HCT116 (cell line): ENCODE measurements around the gene ZCWPW1. TPM values are rescaled to one million over a fixed set of nuclear protein-coding genes. Genes with fewer than 3 reads are reported as not detected.

Source experiments
- ATAC-seq: fragments of 200-7000 bp; cut with Tn5 transposase; 2 replicates; pipeline ENCODE4 v1.9.1; 2020; ENCODE audit warnings: mild to moderate bottlenecking, moderate library complexity
- BruUV-seq: library from RNA; stranded (reverse); fragments of 400-500 nt; replicated peaks from 2 replicates; lab custom pipeline; 2021; lab: Mats Ljungman, UMichigan
- CTCF ChIA-PET: fragments of 300-600 bp; sonication (Branson Sonifier 250); formaldehyde crosslinking; loops from one replicate; lab custom pipeline; 2021; ENCODE audit warnings: antibody characterized with exemption; lab: Charles Lee
- POLR2A ChIA-PET: fragments of 300-600, 350-600 bp; sonication (Branson Sonifier 250); formaldehyde crosslinking; loops from one replicate; lab custom pipeline; 2021; ENCODE audit warnings: antibody characterized with exemption; lab: Charles Lee
- RAD21 ChIA-PET, 2 experiments: fragments of 300-600 bp; sonication (Branson Sonifier 250); formaldehyde crosslinking; loops; one replicate each; lab custom pipeline; 2023; ENCODE audit warnings: low total read pairs in 2 of 2; ENCODE audit not compliant: uncharacterized antibody in 2 of 2, unreplicated experiment in 2 of 2, low non-redundant PET in 1 of 2; lab: Charles Lee
- DNase-seq: peaks from one replicate; pipeline ENCODE4 v3.0.0-alpha.2; 2010; ENCODE audit warnings: low read depth, low spot score
- H2AFZ ChIP-seq: fragments of 200-600 bp; shearing (Covaris generic), sonication (generic); 2 replicates; pipeline ENCODE4 v1.6.1; 2017; ENCODE audit warnings: low read depth, mixed run types, mixed read lengths, antibody characterized with exemption, low read length; ENCODE audit not compliant: poor library complexity, severe bottlenecking
- H3K27ac ChIP-seq: 2 replicates; pipeline ENCODE4 v1.5.1; 2012; ENCODE audit warnings: low read depth, low read length
- H3K27me3 ChIP-seq: fragments of 200-600 bp; sonication (generic); 2 replicates; pipeline ENCODE4 v1.6.1; 2016; ENCODE audit warnings: mixed run types, low read length, mixed read lengths; ENCODE audit not compliant: insufficient read depth
- H3K36me3 ChIP-seq, 2 experiments: fragments of 200-500 bp in 1 of 2; fragments of 200-600 bp in 1 of 2; sonication (Bioruptor generic) in 1 of 2; sonication (generic) in 1 of 2; 2 replicates each; pipeline versions ENCODE4 v1.5.1 to v1.6.1; 2014 to 2016; ENCODE audit warnings: low read length in 2 of 2, inconsistent platforms in 1 of 2, mixed read lengths in 1 of 2, mixed run types in 1 of 2; ENCODE audit not compliant: insufficient read depth in 2 of 2, control insufficient read depth in 1 of 2
- H3K4me1 ChIP-seq, 2 experiments: fragments of 200-600 bp in 1 of 2; sonication (generic) in 1 of 2; 2 replicates each; pipeline versions ENCODE4 v1.5.1 to v1.6.1; 2012 to 2017; ENCODE audit warnings: low read length in 2 of 2, inconsistent platforms in 1 of 2, mild to moderate bottlenecking in 1 of 2, mixed read lengths in 1 of 2, mixed run types in 1 of 2, moderate library complexity in 1 of 2; ENCODE audit not compliant: insufficient read depth in 2 of 2, control insufficient read depth in 1 of 2
- H3K4me2 ChIP-seq: fragments of 200-600 bp; sonication (generic); 2 replicates; pipeline ENCODE4 v1.6.1; 2017; ENCODE audit warnings: mixed run types, low read length, mixed read lengths
- H3K4me3 ChIP-seq, 2 experiments: fragments of 200-600 bp in 1 of 2; sonication (generic) in 1 of 2; replicated peaks in 1 of 2; 2 replicates each; pipeline ENCODE4 v1.5.1; 2011 to 2016; ENCODE audit warnings: low read length in 2 of 2, control low read depth in 1 of 2, low read depth in 1 of 2, mild to moderate bottlenecking in 1 of 2, mixed read lengths in 1 of 2, mixed run types in 1 of 2
- H3K79me2 ChIP-seq: fragments of 200-600 bp; sonication (generic); 2 replicates; pipeline ENCODE4 v1.6.1; 2017; ENCODE audit warnings: mild to moderate bottlenecking, mixed run types, low read length, moderate library complexity, mixed read lengths; ENCODE audit not compliant: insufficient read depth
- H3K9ac ChIP-seq: fragments of 200-600 bp; sonication (generic); 2 replicates; pipeline ENCODE4 v1.6.1; 2016; ENCODE audit warnings: low read length, mixed read lengths
- H3K9me2 ChIP-seq: fragments of 200-600 bp; sonication (generic), shearing (Covaris generic); 2 replicates; pipeline ENCODE4 v1.6.1; 2017; ENCODE audit warnings: mixed run types, mild to moderate bottlenecking, moderate library complexity; ENCODE audit not compliant: insufficient read depth
- H3K9me3 ChIP-seq, 2 experiments: fragments of 200-500 bp in 1 of 2; fragments of 200-600 bp in 1 of 2; sonication (Bioruptor generic) in 1 of 2; sonication (generic) in 1 of 2; 2 replicates each; pipeline ENCODE4 v1.6.1; 2014 to 2017; ENCODE audit warnings: low read length in 2 of 2, mixed read lengths in 2 of 2, inconsistent platforms in 1 of 2, low read depth in 1 of 2, mild to moderate bottlenecking in 1 of 2, mixed run types in 1 of 2, moderate library complexity in 1 of 2; ENCODE audit not compliant: control insufficient read depth in 1 of 2, insufficient read depth in 1 of 2
- H4K20me1 ChIP-seq: fragments of 200-600 bp; sonication (generic), shearing (Covaris generic); 2 replicates; pipeline ENCODE4 v1.6.1; 2017; ENCODE audit warnings: mixed run types, mild to moderate bottlenecking, moderate library complexity; ENCODE audit not compliant: insufficient read depth
- CBX3 ChIP-seq: IDR thresholded peaks from 2 replicates; pipeline ENCODE4 v1.6.1; 2012; ENCODE audit warnings: low read depth
- EGR1 ChIP-seq: IDR thresholded peaks from 2 replicates; pipeline ENCODE4 v1.6.1; 2012; ENCODE audit warnings: low read depth
- EZH2 ChIP-seq: fragments of 200-600 bp; sonication (generic); IDR thresholded peaks from 2 replicates; pipeline ENCODE4 v1.6.1; 2017; ENCODE audit warnings: antibody characterized with exemption, mixed run types
- JUND ChIP-seq: IDR thresholded peaks from 2 replicates; pipeline ENCODE4 v1.6.1; 2012
- MAX ChIP-seq: IDR thresholded peaks from 2 replicates; pipeline ENCODE4 v1.6.1; 2012
- POLR2AphosphoS5 ChIP-seq: IDR thresholded peaks from 2 replicates; pipeline ENCODE4 v1.6.1; 2011; ENCODE audit warnings: mild to moderate bottlenecking, low read depth, low read length, moderate library complexity
- SIN3A ChIP-seq: IDR thresholded peaks from 2 replicates; pipeline ENCODE4 v1.6.1; 2012; ENCODE audit warnings: low read depth
- SRF ChIP-seq: IDR thresholded peaks from 2 replicates; pipeline ENCODE4 v1.6.1; 2012; ENCODE audit warnings: low read depth
- YY1 ChIP-seq: IDR thresholded peaks from 2 replicates; pipeline ENCODE4 v1.6.1; 2011; ENCODE audit warnings: low read length, low read depth, moderate library complexity, mild to moderate bottlenecking; ENCODE audit not compliant: insufficient replicate concordance; ENCODE audit errors: extremely low read depth
- intact Hi-C: fragments of 100-400 bp; cut with micrococcal nuclease; formaldehyde crosslinking; loops from 2 replicates; pipeline ENCODE4 v1.10.0; 2022
- total RNA-seq: library from RNA; stranded (reverse); gene quantifications from one replicate; pipeline ENCODE4 v1.2.1, GENCODE V29; 2021; ENCODE audit not compliant: unreplicated experiment

The ZCWPW1 gene
- total RNA-seq, 1 experiment from 2014 or later = 1.5 TPM

- peak overlapping the region; percentile 89; the same call in 1 of the 2 replicates for H3K9ac ChIP-seq
- H3K27me3 ChIP-seq = no peaks in the 10 kb centered on the region
- H3K36me3 ChIP-seq = peaks cover 5 to 39% of the 10 kb centered on the region in 2 experiments; a peak in 2 of 4 replicates
- H3K27ac ChIP-seq = peak overlapping the region; percentile 99; the same call in 1 of the 2 replicates
- H3K4me3 ChIP-seq = peak overlapping the region in 1 of 2 experiments; percentile 85; a peak in 2 of 4 replicates
- ChIA-PET CTCF (no interaction called here), POLR2A (no interaction called here), RAD21 (no interaction called here)
- H3K9me2 ChIP-seq = no peaks in the 10 kb centered on the region
- H3K79me2 ChIP-seq = peaks cover 62% of the 10 kb centered on the region
- no peak overlapping the region for H2AFZ ChIP-seq
- H4K20me1 ChIP-seq = no peaks in the 10 kb centered on the region
- no peak for ATAC-seq
- peak overlapping the region; percentile 89; the same call in 1 of the 2 replicates for H3K4me2 ChIP-seq
- BruUV-seq = no TSS peak
- intact Hi-C loops = no loop called here
- peaks cover 0 to 65% of the 10 kb centered on the region in 2 experiments for H3K4me1 ChIP-seq
- no peaks in the 10 kb centered on the region for H3K9me3 ChIP-seq
- no peak for DNase-seq
- TF ChIP-seq MAX = no peak
- no peak for TF ChIP-seq JUND
- TF ChIP-seq YY1 = no peak
- no peak for TF ChIP-seq EZH2
- TF ChIP-seq CBX3 = no peak
- TF ChIP-seq EGR1 = no peak
Measured at GRCh38 chr7:100431286-100431735, 2.8 kb upstream of the ZCWPW1 start.

- H3K4me3 ChIP-seq = peak overlapping the region; percentile 82 to 85
- intact Hi-C loops = no loop called here
- peak overlapping the region; percentile 99 for H3K27ac ChIP-seq
- H2AFZ ChIP-seq = no peak overlapping the region
- peak overlapping the region; percentile 89 for H3K4me2 ChIP-seq
- H3K9ac ChIP-seq = peak overlapping the region; percentile 89
- BruUV-seq = TSS peak; percentile 8
- ChIA-PET CTCF (no interaction called here), RAD21 (interaction anchor here in 1 of 2 experiments (0.6 kb wide), 1 partner anchor 207 kb away, joined by 4 read pairs; no protein-coding TSS in a partner anchor), POLR2A (interaction anchor here (2.1 kb wide), 1 partner anchor 8 kb away, joined by 7 read pairs; no protein-coding TSS in a partner anchor)
- no peaks in the 10 kb centered on the region for H3K9me2 ChIP-seq
- peaks cover 5 to 38% of the 10 kb centered on the region in 2 experiments; a peak in 2 of 4 replicates for H3K36me3 ChIP-seq
- TF ChIP-seq YY1 (no peak), POLR2AphosphoS5 (peak; percentile 49; the same call in 1 of the 2 replicates), SIN3A (no peak), SRF (no peak)
- DNase-seq (no peak), ATAC-seq (no peak)
- H3K4me1 ChIP-seq = peaks cover 0 to 65% of the 10 kb centered on the region in 2 experiments
- H3K9me3 ChIP-seq = no peaks in the 10 kb centered on the region
- H4K20me1 ChIP-seq = no peaks in the 10 kb centered on the region
- peaks cover 60% of the 10 kb centered on the region for H3K79me2 ChIP-seq
- no peaks in the 10 kb centered on the region for H3K27me3 ChIP-seq
Measured at GRCh38 chr7:100430493-100431285, 2.2 kb upstream of the ZCWPW1 start.
